Prostate gland (tissue), 2 donors: ENCODE results near the gene SCNN1G. TPM values are rescaled to one million over a fixed set of nuclear protein-coding genes. Genes with fewer than 3 reads are reported as not detected.

Source experiments
- DNase-seq: peaks from one replicate; pipeline ENCODE4 v3.0.0-alpha.2; 2019; ENCODE audit warnings: low spot score
- H3K27ac ChIP-seq, 2 donors: fragments of 200-600 bp; sonication (generic); 2 replicates each; pipeline ENCODE4 v1.5.1; 2017 to 2019
- H3K27me3 ChIP-seq: fragments of 200-600 bp; sonication (generic); replicated peaks from 2 replicates; pipeline ENCODE4 v1.5.1; 2019; ENCODE audit not compliant: insufficient read depth
- H3K36me3 ChIP-seq, 2 donors: fragments of 200-600 bp; sonication (generic); 1 replicate in 1 of 2; 2 replicates in 1 of 2; pipeline versions ENCODE4 v1.5.1 to v1.8.1; 2017 to 2019
- H3K4me1 ChIP-seq: fragments of 200-600 bp; sonication (generic); replicated peaks from 2 replicates; pipeline ENCODE4 v1.5.1; 2019
- H3K4me3 ChIP-seq, 2 donors: fragments of 200-600 bp; sonication (generic); 2 replicates each; pipeline ENCODE4 v1.5.1; 2017 to 2019
- H3K9me3 ChIP-seq: fragments of 200-600 bp; sonication (generic); 2 replicates; pipeline ENCODE4 v1.5.1; 2017
- POLR2A ChIP-seq: fragments of 450-650 bp; IDR thresholded peaks from one replicate; pipeline ENCODE4 v1.6.1; 2016; ENCODE audit warnings: antibody characterized with exemption, mild to moderate bottlenecking
- POLR2AphosphoS5 ChIP-seq: sonication (generic); formaldehyde crosslinking; IDR thresholded peaks from one replicate; pipeline ENCODE4 v1.6.1; 2017; ENCODE audit warnings: antibody characterized with exemption
- WGBS: methylation state at CpG from one replicate; pipeline ENCODE4 v1.1.5; 2018; 5-methylcytosine and 5-hydroxymethylcytosine counted together
- intact Hi-C: fragments of 100-400 bp; cut with DNase I; formaldehyde crosslinking; loops from one replicate; pipeline ENCODE4 v1.14.2; 2022
- total RNA-seq, 2 donors: library from RNA; depleted of rRNA; stranded (reverse); fragments of >200 nt; gene quantifications; one replicate each; pipeline ENCODE4 v1.1.0, GENCODE V29; 2016
- TF ChIP-seq, protein P1 (sequence below), 4 experiments: fragments of 200-600 bp in 2 of 4; fragments of 450-650 bp in 2 of 4; sonication (generic) in 2 of 4; IDR thresholded peaks; 1 replicate in 3 of 4; 2 replicates in 1 of 4; pipeline ENCODE4 v1.5.1; 2016 to 2019; ENCODE audit warnings: antibody characterized with exemption in 4 of 4, mild to moderate bottlenecking in 2 of 4, moderate library complexity in 2 of 4

The SCNN1G gene
- total RNA-seq, 2 donors from 2014 or later = 8.6 to 11.1 TPM

- intact Hi-C loops = no loop called here
- no peak overlapping the region for H3K27ac ChIP-seq
Measured at GRCh38 chr16:23160574-23160973, 22.0 kb upstream of the SCNN1G start.

DNA sequence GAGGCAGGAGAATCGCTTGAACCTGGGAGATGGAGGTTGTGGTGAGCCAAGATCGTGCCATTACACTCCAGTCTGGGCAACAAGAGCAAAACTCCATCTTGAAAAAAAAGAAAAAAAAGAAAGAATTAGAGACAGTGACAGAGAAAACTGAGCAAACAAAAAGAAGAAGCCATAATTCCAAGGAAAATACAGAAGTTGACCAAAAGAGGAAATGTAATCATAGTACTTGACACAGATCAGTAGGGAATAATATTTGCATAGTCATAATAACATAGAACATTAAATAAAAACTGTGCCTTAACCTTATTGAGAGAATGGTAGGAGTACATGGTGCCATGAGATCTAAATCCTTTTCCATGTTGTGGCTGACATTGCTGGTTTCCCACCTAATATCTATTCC, 18.6 kb upstream of the SCNN1G start:
- no peaks in the 10 kb centered on the region for H3K9me3 ChIP-seq
- DNase-seq = no peak
- no peaks in the 10 kb centered on the region for H3K36me3 ChIP-seq
- no peak overlapping the region for H3K4me3 ChIP-seq
- WGBS = 92% methylated on average over 2 of the region's 2 CpGs
- intact Hi-C loops = no loop called here
- no peaks in the 10 kb centered on the region for H3K4me1 ChIP-seq
- H3K27me3 ChIP-seq = no peaks in the 10 kb centered on the region
- no peak for TF ChIP-seq POLR2A
- TF ChIP-seq POLR2AphosphoS5 = peak; percentile 31
- no peak overlapping the region for H3K27ac ChIP-seq

More at GRCh38 chr16:23160574-23160973, 22.0 kb upstream of the SCNN1G start:
- Histone ChIP-seq H3K9me3 (no peaks in the 10 kb centered on the region), H3K27me3 (no peaks in the 10 kb centered on the region), H3K4me3 (no peak overlapping the region), H3K4me1 (no peaks in the 10 kb centered on the region), H3K36me3 (no peaks in the 10 kb centered on the region)
- DNase-seq = no peak
- no peak for TF ChIP-seq POLR2AphosphoS5
- TF ChIP-seq POLR2A = no peak
- TF ChIP-seq, protein P1, sequence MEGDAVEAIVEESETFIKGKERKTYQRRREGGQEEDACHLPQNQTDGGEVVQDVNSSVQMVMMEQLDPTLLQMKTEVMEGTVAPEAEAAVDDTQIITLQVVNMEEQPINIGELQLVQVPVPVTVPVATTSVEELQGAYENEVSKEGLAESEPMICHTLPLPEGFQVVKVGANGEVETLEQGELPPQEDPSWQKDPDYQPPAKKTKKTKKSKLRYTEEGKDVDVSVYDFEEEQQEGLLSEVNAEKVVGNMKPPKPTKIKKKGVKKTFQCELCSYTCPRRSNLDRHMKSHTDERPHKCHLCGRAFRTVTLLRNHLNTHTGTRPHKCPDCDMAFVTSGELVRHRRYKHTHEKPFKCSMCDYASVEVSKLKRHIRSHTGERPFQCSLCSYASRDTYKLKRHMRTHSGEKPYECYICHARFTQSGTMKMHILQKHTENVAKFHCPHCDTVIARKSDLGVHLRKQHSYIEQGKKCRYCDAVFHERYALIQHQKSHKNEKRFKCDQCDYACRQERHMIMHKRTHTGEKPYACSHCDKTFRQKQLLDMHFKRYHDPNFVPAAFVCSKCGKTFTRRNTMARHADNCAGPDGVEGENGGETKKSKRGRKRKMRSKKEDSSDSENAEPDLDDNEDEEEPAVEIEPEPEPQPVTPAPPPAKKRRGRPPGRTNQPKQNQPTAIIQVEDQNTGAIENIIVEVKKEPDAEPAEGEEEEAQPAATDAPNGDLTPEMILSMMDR (IDR thresholded peaks at IDR 0.05) = no peak
- 42% methylated on average over 3 of the region's 3 CpGs for WGBS

- intact Hi-C loops = no loop called here
- DNase-seq = no peak
- no peaks in the 10 kb centered on the region for H3K4me1 ChIP-seq
- no peaks in the 10 kb centered on the region for H3K36me3 ChIP-seq
- no peaks in the 10 kb centered on the region for H3K9me3 ChIP-seq
- no peaks in the 10 kb centered on the region for H3K27me3 ChIP-seq
- no peak overlapping the region for H3K4me3 ChIP-seq
- TF ChIP-seq POLR2AphosphoS5 (no peak), POLR2A (no peak)
- TF ChIP-seq, protein P1 (IDR thresholded peaks at IDR 0.05) = no peak
- WGBS = 81% methylated on average over 4 of the region's 4 CpGs
- no peak overlapping the region for H3K27ac ChIP-seq
Measured at GRCh38 chr16:23164736-23165135, 17.8 kb upstream of the SCNN1G start.

- no peak for DNase-seq
- no peak overlapping the region for H3K4me3 ChIP-seq
- no peaks in the 10 kb centered on the region for H3K4me1 ChIP-seq
- no peak overlapping the region for H3K27ac ChIP-seq
- no peaks in the 10 kb centered on the region for H3K36me3 ChIP-seq
- no peak for TF ChIP-seq POLR2A
- no peak for TF ChIP-seq POLR2AphosphoS5
- TF ChIP-seq, protein P1 (IDR thresholded peaks at IDR 0.05) = no peak
- intact Hi-C loops = no loop called here
- no peaks in the 10 kb centered on the region for H3K27me3 ChIP-seq
- 38% methylated on average over 7 of the region's 7 CpGs for WGBS
- H3K9me3 ChIP-seq = no peaks in the 10 kb centered on the region
Measured at GRCh38 chr16:23172583-23172982, 10.0 kb upstream of the SCNN1G start.

GRCh38 chr16:23172994-23173393, 9.6 kb upstream of the SCNN1G start:
- H3K4me3 ChIP-seq = no peak overlapping the region
- H3K27ac ChIP-seq = no peak overlapping the region
- no peak for TF ChIP-seq POLR2AphosphoS5
- TF ChIP-seq, protein P1 (IDR thresholded peaks at IDR 0.05) = no peak
- TF ChIP-seq POLR2A = no peak
- intact Hi-C loops = no loop called here
- H3K9me3 ChIP-seq = no peaks in the 10 kb centered on the region
- no peaks in the 10 kb centered on the region for H3K36me3 ChIP-seq
- no peak for DNase-seq
- WGBS = 68% methylated on average over 3 of the region's 3 CpGs
- H3K27me3 ChIP-seq = no peaks in the 10 kb centered on the region
- H3K4me1 ChIP-seq = no peaks in the 10 kb centered on the region
